GM18909 (cell line): ENCODE results near the gene CYBRD1.
A peak's percentile ranks its signal among the peaks of the same experiment; 100 is the strongest.
"Not testable (repeated sequence)": the region's sequence is repeated elsewhere in the genome, so short reads cannot be mapped to it uniquely, and the experiment has no call there.

Source experiments
- ATAC-seq: cut with Tn5 transposase; IDR thresholded peaks from one replicate; pipeline ENCODE4 v1.9.1; 2021; ENCODE audit warnings: mild to moderate bottlenecking; ENCODE audit not compliant: unreplicated experiment, poor library complexity

Gene CYBRD1

DNA sequence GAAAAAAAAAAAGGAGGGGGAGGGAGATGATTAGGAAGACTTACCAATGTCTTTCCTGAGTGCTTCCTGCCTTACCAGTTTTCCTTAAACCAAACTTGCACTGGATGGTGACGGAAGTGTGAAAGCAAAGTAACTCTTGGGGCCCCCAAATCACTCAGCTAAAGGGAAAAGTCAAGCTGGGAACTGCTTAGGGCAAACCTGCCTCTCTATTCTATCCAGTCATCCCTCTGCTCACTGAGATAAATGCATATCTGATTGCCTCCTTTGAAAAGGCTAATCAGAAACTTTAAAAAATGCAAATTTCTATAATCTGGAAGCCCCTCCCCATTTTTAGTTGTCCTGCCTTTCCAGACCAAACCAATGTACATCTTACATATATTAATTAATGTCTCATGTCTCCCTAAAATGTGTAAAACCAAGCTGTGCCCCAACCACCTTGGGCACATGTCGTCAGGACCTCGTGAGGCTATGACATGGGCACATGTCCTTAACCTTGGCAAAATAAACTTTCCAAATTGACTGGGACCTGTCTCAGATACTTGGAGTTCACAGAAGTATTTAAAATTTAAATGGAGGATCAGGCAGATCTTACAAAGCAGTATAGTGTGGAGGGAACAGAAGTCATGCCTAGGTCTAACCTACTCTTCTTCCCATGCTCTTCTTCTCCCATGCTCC is 7.2 kb upstream of the CYBRD1 start:
- no peak for ATAC-seq

DNA sequence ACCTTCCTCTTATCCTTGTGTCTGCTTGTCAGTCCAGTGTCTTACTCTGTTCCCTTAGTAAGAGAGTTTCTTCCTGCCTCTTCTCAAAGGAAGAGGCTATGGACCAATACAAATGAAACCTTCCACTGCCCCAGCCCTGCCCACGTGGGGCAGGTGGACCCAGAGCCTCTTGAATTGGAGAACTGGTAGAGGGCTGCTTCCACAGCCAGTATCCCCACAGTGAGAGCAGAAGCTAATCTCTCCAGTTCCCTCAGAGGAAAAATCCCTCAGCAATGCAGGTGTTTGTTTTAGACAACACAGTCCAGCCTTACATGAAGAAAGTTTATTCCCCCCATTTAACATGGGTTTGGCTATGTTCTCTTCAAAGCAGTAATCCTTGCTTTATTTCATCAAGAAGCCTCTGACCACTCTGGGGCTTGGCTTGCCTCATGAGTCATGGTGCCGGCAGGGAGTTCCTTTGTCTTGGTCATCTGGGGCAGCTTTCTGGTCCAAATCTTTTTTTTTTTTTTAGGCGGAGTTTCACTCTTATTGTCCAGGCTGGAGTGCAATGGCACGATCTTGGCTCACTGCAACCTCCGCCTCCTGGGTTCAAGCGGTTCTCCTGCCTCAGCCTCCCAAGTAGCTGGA is 6.5 kb upstream of the CYBRD1 start:
- ATAC-seq, result no peak

DNA sequence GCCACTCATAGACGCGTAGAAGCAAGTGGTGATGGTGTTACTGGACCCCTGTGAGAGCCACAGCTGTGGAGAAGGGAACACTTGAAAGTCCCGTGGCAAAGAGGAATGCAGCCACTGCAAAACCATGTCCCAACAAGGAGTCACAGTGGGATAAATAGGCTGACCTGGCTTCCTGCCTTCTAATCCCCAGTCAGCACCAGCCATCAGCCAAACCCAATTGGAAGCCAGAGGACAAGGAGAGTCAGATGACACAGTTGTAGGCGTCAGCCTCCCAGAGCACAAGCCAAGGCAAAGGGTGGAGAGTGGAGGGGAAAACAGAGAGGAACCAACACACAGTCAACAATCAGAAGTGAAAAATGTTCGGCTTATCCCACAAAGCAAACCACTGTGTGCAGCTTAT is 5.5 kb upstream of the CYBRD1 start:
- no peak for ATAC-seq

DNA sequence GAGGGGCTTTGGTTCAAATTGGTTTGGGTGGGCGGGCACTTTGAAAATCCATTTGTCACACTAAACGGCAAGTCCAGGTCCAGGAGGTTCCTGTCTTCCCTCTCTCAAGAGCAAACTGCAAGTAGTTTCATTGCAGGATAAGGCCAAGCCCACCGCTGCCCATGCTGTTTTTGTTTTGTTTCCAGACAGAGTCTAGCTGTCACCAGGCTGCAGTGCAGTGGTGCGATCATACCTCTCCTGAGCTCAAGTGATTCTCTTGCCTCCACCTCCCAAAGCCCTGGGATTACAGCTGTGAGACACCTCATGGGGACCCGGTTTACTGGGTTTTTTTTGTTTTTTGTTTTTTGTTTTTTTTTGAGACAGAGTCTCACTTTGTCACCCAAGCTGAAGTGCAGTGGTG is 1.8 kb upstream of the CYBRD1 start:
- no peak for ATAC-seq

DNA sequence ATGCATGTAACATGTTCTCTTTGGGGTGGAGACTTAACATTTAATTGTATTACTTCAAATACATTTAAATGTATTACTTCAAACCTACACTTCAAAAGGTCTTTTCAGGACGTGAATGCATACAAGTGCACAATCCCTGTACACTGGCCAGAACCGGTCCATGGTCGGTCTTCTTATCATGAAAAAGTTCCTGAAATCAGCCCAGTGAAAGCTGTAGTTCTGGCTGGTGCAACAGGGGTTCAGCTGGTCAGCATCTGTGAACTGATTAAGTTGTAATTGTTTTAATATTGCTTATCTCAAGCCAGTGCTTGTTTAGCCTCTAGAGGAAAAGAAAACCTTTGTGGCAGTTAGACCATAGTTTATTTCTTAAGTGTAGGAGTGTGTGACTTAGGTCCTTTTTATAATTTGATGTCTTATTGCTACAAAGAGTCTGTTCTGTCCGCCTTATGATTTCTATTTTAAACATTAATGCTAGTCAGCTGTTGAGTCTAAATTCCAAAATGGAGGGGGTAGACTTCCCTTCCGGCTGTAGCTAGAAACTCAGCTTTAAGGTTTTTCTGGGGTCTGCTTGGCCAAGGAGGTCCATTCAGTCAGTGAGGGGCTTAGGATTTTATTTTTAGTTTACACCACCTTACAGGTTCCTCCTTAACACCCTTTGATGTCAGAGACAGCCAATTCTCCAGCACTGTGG is 768 bp upstream of the CYBRD1 start:
- ATAC-seq, result peak; percentile 2

DNA sequence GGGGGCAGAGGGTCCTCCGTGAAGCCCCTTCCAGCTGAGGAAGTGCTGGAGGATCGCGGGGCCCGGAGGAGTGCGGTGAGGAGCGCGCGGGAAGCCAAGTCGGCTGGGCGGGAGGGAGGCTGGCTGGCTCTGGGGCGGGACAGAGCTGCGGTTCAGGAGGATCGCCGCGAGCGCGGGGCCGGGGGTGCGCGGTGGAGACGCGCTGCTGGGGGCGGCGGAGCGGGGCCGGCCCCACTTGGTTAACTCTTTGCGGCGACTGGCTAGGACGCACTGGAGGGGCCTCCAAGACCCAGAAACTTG is 464 bp downstream of the CYBRD1 start:
- peak; percentile 36 for ATAC-seq

DNA sequence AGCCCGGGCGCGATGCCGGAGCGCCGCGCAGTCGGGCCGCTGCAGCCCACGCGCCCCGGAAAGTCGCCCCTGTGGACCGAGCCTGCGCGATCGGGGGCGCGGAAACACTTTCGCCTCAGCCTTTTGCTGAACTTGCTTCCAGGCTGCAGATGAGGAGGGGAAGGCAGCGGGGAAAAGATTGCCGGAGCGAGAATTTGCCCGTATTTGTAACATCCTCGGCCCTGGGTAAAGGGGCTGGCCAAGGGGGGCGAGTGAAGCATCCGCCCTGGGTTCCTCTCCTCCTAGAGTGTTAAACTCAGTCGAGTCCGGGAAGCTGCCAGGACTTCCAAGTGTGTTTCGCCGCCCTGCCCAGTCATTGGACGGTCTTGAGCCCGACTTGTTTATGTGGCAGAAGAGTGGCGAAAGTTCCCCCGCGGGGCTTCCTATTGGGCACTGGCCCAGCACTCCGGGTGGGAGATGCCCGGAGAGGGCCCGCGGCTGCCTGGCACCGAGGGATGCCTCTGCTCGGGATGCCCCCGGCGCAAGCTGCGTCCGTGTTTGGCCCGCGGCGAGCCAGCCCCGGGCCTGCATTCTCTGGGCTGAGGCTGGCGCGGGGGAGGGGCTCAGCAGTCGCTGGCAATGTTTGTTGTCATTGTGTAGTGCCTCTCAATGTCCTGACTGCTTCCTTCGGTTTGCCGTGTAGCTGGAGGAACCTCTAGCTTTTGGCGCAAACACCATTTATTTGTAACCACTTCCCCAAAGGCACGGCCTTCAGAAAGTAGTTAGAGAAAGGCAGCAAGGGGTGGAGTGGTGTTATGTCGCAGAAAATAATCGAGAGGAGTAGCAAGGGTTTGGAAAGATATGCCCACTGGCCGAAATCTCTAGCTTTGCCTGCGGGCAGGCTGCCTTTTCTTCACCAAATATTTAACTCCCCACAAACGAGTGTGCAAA is 1.1 kb downstream of the CYBRD1 start:
- peak; percentile 40 for ATAC-seq

DNA sequence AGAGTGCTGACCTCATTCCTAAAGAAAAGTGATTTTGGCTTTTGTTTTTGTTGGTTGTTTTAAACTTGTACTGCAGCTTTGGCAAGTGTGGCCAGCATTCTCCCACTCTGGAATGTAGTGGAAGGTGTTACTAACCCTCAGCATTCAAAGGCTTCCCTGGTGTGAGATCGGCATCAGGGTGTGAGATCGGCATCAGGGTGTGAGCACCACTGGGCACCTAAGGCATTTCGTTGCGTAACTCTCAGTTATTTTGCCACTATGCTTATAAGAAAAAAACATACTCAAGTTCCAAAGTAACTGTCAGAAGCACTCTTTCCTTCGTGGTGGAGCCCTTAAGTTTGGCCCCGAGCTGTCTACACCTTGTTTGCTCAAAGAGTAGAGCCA is 1.7 kb downstream of the CYBRD1 start:
- no peak for ATAC-seq

DNA sequence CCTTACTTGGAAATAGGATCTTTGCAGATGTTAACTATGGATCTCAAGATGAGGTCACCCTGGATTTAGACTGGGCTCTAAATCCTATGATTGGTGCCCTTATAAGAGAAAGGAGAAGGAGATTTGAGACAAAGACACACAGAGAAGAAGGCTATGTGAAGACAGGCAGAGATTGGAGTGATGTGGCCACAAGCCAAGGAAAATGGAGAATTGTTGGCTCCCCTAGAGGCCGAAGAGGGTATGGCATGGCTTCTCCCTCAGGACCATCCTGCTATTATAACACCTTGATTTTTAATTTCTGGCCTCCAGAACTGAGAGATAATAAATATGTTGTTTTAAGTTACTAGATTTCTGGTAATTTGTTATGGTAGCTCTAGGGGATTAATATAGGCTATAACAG is 7.6 kb downstream of the CYBRD1 start:
- no peak for ATAC-seq

DNA sequence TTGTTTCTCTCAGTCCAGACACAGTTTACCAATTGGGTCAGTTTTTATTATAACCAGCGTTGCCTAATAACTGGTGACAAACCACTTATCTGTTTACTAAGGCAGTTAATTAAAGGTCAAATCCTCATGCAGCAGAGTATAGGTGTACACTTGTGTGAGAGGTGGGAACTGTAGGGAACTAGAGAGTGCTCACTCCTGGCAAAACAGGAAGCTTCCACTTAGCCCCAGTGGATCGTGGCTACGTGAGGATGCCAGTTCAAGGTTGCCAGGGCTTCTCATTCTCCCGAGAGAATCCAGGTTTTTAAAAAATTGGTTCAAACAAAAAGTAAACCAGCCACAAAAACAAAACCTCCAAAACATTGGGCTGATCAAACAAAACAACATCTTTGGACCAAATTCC is 8.1 kb downstream of the CYBRD1 start:
- no peak for ATAC-seq

DNA sequence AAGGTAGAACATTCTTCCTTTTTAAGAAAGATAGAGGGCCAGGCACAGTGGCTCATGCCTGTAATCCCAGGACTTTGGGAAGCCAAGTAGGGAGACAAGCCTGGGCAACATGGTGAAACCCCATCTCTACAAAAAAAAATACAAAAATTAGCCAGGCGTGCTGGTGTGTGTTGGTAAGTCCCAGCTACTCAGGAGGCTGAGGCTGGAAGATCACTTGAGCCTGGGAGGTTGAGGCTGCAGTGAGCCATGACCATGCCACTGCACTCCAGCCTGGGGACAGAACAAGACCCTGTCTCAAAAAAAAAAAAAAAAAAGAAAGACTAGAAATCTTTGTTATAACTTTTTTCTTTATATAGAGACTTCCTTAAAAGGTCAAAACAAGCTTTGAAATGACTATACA is 8.6 kb downstream of the CYBRD1 start:
- ATAC-seq, result not testable (repeated sequence)

DNA sequence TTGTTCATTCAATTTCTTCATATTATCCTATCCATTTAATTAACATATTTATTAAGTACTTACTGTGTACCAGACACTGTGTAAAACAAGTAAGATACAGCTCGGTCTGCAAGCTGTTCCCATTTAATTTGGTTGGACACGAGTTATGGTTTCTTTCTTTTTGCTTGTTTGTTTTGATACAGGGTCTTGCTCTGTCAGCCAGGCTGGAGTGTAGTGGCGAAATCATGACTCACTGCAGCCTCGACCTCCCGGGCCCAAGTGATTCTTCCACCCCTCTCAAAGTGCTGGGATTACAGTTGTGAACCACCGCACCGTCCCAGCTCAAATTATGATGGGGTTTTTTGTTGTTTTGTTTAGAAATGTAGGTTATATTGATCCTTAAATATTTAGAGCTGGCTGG is 9.0 kb downstream of the CYBRD1 start:
- ATAC-seq, result no peak

DNA sequence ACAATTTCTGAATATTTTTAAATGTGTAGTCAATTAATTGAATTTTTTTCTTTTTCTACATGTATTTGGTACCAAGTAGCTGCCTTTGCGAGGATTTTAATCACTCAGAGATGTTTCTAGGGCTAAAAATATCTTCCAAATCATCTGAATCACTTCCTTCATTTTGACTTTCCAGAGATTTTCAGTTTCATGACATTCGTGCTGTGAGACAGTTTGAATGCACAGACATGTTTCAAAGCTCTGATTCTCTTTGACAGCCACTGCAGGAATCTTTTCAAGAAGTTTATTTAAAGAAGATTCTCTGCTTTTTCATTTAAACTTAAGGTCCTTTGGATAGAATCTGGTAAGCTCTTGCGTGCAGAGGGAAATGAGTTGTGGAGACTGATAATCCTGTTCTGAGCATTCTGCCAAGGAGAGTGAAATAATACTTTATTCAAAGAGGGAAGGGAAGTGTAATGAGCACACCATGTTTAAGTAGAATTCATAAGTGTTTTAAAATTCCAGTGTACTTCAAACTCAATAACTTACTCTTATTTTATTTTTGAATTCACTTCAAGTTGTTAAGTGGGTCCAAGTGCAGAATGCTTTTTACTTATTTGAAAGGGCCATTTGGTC is 9.7 kb downstream of the CYBRD1 start:
- no peak for ATAC-seq

DNA sequence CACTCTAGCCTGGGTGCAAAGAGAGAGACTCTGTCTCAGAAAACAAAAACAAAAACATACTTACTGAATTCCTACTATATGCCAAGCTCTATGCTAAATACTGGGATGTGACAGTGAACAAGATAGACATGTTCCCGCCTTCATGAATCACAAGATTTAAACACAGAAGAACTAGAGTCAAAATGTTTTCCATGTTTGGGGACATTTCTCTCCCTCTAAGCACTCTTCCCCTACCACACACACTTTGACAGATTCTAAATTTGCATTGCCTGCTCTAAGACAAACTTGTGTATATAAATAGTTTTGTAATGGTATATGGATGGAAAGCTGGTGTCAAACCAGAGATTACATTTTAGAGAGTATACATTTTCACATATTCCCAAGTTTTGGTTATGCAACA is 11.1 kb downstream of the CYBRD1 start:
- no peak for ATAC-seq

DNA sequence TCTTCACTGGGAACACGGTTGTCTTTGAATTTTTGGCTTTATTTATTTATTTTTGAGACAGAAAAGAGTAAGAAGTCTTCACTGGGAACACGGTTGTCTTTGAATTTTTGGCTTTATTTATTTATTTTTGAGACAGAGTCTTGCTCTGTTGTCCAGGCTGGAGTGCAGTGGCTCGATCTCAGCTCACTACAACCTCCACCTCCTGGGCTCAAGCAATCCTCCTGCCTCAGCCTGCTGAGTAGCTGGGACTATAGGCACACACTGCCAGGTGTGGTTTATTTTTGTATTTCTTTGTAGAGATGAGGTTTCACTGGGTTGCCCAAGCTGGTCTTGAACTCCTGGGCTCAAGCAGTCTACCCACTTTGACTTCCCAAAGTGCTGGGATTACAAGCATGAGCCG is 13.3 kb downstream of the CYBRD1 start:
- not testable (repeated sequence) for ATAC-seq

DNA sequence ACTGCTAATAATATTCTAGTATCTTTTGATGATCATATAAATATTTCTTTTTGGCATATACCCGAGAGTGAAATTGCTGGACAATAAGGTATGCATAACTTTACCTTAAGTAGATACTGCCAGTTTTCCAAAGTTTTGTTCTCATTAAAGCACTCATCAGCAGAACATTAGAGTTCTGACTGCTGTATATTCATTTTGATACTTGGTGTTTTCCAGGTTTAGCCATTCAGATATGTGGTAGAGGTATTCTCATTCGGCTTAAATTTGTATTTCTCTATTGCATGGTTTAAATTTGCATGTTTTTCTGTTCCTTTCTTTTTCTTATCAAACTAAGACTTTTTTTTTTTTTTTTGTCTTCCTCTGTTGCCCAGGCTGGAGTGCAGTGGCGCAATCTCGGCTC is 18.2 kb downstream of the CYBRD1 start:
- no peak for ATAC-seq

DNA sequence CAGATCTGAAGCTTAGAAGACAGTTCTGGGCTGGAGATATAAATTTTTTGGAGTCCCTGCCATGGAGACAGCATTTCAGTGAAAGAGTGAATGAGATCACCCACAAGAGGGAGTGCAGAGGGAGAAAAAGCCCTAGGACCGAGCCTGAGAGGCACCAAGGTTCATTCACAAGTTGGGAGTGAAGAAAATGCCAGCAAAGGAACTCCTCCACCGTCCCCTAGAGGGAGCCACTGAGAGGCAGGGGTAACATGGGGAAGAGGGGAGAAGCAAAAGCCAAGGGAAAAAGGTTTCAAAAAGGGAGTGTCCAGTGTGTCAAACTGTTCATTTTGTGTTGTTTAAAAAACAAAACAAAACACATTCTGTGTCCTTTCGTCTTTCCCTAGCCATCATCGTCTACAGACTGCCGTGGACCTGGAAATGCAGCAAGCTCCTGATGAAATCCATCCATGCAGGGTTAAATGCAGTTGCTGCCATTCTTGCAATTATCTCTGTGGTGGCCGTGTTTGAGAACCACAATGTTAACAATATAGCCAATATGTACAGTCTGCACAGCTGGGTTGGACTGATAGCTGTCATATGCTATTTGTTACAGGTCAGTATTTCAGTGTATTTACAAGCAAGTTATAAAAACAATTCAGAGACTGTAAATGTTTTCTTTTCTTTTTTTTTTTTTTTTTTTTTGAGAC is 19.1 kb downstream of the CYBRD1 start:
- no peak for ATAC-seq

DNA sequence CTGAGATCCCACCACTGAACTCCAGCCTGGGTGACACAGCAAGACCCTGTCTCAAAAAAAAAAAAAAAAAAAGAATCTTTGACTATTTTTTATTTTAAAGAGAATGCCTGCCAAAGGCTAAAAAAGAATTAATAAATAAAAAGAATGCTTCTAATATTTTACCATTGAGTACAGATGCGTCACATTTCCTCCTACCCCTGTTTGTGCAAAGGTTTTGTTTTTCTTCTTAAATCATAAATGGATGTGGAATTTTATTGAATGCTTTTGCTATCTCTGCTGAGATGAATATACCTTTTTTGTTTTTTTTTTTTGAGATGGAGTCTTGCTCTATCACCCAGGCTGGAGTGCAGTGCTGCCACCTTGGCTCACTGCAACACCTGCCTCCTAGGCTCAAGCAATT is 22.8 kb downstream of the CYBRD1 start:
- no peak for ATAC-seq

DNA sequence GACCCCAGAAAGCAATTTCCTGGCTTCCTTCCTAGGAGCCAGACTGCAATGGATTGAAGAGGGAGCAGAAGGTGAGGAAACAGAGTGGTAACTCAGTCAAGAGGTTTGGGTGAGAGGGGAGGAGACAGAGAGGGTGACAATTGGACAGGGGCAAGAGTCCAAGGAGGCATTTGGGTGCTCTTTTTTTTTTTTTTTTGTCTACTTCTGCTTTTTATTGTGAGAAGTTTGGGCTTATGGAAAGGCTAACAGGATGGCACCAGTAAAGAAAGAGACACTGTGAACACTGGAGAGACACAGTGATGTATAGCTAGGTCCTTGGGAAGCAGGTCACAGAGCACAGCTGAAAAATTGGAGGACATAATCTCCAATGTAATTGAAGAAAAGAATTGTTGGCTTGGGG is 25.0 kb downstream of the CYBRD1 start:
- no peak for ATAC-seq

DNA sequence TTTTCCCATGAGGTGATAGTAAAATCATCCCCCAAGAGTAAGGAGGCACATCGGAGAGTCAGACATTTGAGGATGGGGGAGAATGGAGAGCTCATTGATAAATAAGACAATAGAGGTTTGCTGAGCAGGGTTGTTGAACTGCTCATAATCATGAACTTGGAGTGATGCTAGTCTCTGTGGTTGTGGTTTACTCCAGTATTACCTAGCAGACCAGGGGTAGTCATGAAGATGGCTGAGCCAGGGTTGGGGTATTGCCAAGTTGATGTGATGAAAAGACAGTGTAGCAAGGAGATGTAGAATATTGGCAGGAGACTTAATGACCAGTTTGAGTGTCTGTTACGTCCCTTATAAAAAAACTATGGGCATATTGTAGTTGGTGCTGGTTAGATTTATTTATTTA is 25.4 kb downstream of the CYBRD1 start:
- no peak for ATAC-seq
